GM10248 (cell line): ENCODE measurements around the gene CLMP.

Experiments
- CTCF ChIA-PET: fragments of 300-600 bp; sonication (Branson Sonifier 250); formaldehyde crosslinking; extraction: SDS; loops from one replicate; lab custom pipeline; 2021; ENCODE audit warnings: antibody characterized with exemption; lab: Yijun Ruan, JAX
- POLR2A ChIA-PET: fragments of 350-650 bp; sonication (Branson Sonifier 250); formaldehyde crosslinking; extraction: SDS; loops from one replicate; lab custom pipeline; 2020; ENCODE audit warnings: antibody characterized with exemption; lab: Yijun Ruan, JAX
- DNase-seq: peaks from one replicate; pipeline ENCODE4 v3.0.0; 2012; ENCODE audit errors: extremely low spot score
- TF ChIP-seq, protein P1 (sequence below): IDR thresholded peaks from 2 replicates; pipeline ENCODE4 v1.5.1; 2012; ENCODE audit warnings: mild to moderate bottlenecking, low read depth; ENCODE audit errors: extremely low read depth, missing control alignments, control extremely low read depth

Gene CLMP

DNA sequence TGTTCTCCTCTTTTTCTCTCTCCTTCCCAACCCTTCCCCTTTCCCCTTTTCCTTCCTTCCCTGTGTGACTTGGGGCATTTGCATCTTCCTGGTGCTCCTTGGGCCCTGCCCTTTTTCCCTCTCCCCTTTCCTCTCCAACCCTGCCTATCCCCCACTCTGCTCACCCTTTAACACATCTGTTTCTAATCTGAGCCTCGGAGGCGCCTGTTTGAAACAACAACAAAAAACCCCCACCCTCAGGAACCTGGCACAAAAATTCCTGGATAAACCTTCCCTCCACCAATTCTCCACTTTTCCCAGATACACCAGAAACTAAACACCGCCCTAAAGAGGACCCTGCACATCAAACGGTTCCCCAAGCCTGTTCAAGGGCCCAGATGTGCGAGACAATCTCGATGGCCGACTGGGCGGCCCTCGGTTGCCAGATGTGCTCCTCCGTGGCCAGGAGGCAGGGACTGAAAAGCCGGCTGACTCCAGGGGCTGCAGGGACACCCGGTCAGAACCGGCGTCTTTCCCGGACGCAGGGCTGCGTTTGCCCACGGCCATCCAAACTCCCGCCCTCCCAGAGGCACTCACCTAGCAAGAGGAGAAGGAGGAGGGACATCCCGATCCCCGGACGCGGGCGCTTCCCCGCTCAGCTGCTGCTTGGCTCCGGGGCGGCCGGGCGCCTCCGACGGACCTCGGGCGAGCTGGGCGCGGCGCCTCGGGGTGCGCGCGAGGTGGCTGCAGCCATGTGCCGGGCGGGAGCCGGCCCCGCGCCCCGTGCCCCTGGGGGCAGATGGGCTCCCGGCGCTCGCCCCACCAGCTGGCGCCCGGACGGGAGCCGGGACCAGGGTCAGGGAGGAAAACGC is 486 bp downstream of the CLMP start:
- ChIA-PET CTCF (no interaction called here), POLR2A (no interaction called here)
- no peak for DNase-seq
- TF ChIP-seq, protein P1, sequence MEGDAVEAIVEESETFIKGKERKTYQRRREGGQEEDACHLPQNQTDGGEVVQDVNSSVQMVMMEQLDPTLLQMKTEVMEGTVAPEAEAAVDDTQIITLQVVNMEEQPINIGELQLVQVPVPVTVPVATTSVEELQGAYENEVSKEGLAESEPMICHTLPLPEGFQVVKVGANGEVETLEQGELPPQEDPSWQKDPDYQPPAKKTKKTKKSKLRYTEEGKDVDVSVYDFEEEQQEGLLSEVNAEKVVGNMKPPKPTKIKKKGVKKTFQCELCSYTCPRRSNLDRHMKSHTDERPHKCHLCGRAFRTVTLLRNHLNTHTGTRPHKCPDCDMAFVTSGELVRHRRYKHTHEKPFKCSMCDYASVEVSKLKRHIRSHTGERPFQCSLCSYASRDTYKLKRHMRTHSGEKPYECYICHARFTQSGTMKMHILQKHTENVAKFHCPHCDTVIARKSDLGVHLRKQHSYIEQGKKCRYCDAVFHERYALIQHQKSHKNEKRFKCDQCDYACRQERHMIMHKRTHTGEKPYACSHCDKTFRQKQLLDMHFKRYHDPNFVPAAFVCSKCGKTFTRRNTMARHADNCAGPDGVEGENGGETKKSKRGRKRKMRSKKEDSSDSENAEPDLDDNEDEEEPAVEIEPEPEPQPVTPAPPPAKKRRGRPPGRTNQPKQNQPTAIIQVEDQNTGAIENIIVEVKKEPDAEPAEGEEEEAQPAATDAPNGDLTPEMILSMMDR: no peak

DNA sequence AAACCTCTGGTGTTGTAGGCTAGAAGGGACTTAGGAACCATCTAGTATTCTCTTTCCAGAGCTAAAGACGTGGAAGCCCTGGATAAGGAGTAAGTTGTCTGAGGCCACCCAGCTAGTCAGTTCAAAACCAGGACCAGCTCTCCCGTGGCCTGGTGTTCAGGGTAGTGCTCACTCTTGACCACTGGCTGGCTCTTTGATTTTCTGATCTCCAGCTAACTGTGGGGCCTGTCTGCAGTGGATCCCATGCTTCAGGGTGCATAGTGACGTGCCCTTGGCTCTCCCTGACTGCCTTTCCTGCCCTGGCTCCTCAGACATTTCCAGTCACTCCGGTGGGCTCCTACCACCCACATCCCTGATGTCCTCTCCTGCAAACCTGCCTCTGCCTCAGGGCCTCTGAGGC is 1.3 kb downstream of the CLMP start:
- ChIA-PET CTCF (interaction anchor here (1.1 kb wide), 1 partner anchor 54 kb away, joined by 3 read pairs; no protein-coding TSS in a partner anchor), POLR2A (no interaction called here)
- TF ChIP-seq, protein P1: no peak
- DNase-seq: no peak

DNA sequence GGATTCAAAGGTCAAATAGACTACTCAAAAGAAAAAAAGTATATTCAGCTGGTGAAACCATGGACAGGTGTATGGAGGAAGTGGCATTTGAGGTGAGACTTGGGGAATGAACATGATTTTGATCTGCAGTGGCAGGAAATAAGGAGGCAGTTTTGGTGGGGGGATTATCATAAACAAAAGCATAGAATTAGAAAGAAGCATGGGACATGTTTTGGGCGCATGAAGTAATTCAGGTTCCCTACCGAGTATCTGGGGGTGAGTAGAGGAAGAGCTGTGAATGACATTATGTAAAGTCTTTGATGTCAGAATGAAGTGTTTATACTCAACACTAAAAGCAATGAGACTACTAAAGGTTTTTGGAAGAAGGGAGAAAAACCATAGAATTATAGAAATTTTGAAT is 3.1 kb downstream of the CLMP start:
- TF ChIP-seq, protein P1: no peak
- CTCF ChIA-PET: interaction anchor here (0.8 to 1.8 kb wide), 4 partner anchors 11 to 70 kb away, joined by 3 to 5 read pairs (median 4); no protein-coding TSS in a partner anchor
- POLR2A ChIA-PET: no interaction called here
- DNase-seq: no peak

DNA sequence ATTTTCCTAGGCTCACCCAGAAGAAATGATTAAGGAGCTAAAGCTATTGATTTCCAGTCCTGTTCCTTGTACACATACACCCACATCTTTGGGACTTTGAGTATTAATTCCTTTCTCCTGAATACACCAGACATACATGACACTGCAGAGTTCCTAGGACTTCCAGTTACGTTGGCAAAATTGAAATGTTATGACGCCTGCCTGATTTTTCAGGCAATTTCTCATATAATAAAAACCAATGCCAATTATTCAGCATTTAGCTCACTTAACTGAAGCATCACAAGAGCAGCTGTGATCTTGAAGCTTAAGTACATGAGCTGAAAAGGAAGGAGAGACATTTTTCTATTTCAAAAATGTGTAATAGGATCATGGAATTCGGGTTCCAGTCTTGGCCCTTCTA is 4.5 kb downstream of the CLMP start:
- ChIA-PET CTCF (no interaction called here), POLR2A (no interaction called here)
- DNase-seq: no peak
- TF ChIP-seq, protein P1: no peak

DNA sequence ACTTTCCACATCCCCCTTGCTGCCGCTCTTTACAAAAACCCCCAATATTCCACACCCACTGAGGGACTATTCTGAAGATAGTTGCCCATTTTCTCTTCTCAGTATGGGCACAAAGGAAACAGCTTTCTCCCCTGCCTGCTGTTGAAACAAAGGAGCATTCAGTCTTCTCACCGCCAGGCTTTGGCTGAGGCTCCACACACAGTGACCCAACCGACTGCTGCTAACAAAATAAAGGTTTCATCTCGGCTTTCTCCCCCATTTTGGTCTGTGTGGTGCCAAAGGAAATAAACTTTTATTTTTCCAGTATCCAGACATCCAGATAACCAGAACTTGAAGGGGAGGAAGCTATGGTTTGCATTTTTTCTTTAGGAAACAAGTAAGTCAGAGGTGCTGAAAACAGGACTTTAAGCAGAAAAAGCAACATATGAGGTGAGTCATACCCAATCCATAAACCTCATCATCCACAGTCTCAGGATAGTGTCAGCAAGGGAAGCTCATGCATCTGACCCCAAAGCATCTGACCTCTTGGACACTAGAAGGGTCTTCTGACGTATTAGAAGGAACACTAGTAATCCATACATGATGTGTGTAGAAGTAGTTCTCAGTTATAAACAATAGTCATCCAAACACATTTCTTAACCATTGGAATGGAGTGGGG is 6.4 kb downstream of the CLMP start:
- POLR2A ChIA-PET: no interaction called here

DNA sequence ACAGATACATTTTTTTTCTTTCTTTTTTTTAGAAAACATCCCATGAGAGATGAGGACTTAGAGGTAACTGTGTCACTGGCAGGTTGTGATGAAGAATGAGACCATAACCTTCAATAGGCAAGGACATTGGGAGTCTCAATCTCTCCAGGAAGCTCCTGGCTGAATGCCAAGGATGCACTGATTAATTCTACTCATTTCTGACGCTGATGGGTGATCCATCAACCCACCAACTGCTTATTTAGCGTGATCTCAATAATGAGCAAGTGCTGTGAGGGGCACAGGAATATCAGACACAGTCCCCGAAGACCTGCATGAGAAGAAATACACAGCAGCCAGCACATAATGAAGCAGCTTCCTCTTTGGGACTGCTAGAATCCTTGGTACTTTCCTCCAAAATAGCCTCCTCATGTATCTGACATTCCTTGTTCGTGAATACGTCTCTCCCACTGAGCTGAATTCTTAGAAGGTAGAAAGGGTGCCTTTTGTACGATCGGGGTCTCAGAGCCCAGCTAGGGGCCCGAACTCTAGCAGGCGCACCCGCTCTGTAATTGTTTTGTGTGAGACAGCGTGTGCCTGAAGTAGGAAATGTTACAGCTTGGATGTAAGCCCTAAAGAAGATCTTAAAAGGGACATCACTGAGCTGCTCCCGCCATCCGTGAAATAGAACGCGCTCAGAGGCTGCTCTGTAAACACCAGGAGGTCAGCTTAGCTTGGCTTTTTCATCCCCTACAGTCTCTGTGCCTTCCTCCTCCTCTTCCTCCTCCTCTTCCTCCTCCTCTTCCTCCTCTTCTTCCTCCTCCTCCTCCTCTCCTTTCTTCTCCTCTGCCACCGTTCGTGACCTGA is 7.2 kb downstream of the CLMP start:
- TF ChIP-seq, protein P1: no peak
- ChIA-PET CTCF (interaction anchor here (1.2 to 1.6 kb wide), 2 partner anchors 9 to 14 kb away, joined by 3 to 5 read pairs; no protein-coding TSS in a partner anchor), POLR2A (no interaction called here)
- DNase-seq: no peak

More for the DNA sequence above, 6.4 kb downstream of the CLMP start:
- DNase-seq: no peak
- CTCF ChIA-PET: interaction anchor here (1.2 to 1.6 kb wide), 3 partner anchors 10 to 58 kb away, joined by 3 to 5 read pairs (median 3); no protein-coding TSS in a partner anchor
- TF ChIP-seq, protein P1: no peak
